GM23338 (cell line): Measurements from ENCODE around the gene APOBEC2. TPM values are rescaled to one million over a fixed set of nuclear protein-coding genes. Genes with fewer than 3 reads are reported as not detected.

Source experiments
- ATAC-seq: fragments of 200-7000 bp; cut with Tn5 transposase; 3 replicates; pipeline ENCODE4 v1.9.1; 2020
- DNase-seq: peaks from one replicate; pipeline ENCODE4 v3.0.0-alpha.2; 2015; ENCODE audit warnings: low spot score
- H2AFZ ChIP-seq: fragments of 200-600 bp; sonication (generic); 2 replicates; pipeline ENCODE4 v1.8.0; 2016; ENCODE audit warnings: antibody characterized with exemption, mild to moderate bottlenecking, moderate library complexity
- H3F3A ChIP-seq: fragments of 200-600 bp; sonication (generic); replicated peaks from 2 replicates; pipeline ENCODE4 v1.8.0; 2017; ENCODE audit warnings: antibody characterized with exemption, mixed run types, low read depth
- H3K27ac ChIP-seq: fragments of 200-600 bp; sonication (generic); 2 replicates; pipeline ENCODE4 v1.6.1; 2016; ENCODE audit warnings: low read depth
- H3K27me3 ChIP-seq: fragments of 200-600 bp; sonication (generic); 2 replicates; pipeline ENCODE4 v1.8.0; 2016; ENCODE audit warnings: mild to moderate bottlenecking, mixed run types, moderate library complexity; ENCODE audit not compliant: insufficient read depth
- H3K36me3 ChIP-seq: fragments of 200-600 bp; sonication (generic); 2 replicates; pipeline ENCODE4 v1.8.0; 2016; ENCODE audit warnings: mild to moderate bottlenecking; ENCODE audit not compliant: insufficient read depth
- H3K4me1 ChIP-seq: fragments of 200-600 bp; sonication (generic); 2 replicates; pipeline ENCODE4 v1.8.0; 2016; ENCODE audit warnings: mild to moderate bottlenecking, moderate library complexity; ENCODE audit not compliant: insufficient read depth
- H3K4me2 ChIP-seq: fragments of 200-600 bp; sonication (generic); 2 replicates; pipeline ENCODE4 v1.7.1; 2017; ENCODE audit warnings: mixed run types
- H3K4me3 ChIP-seq: fragments of 200-600 bp; sonication (generic); 2 replicates; pipeline ENCODE4 v1.6.1; 2016; ENCODE audit warnings: mixed run types
- H3K79me2 ChIP-seq: fragments of 200-600 bp; sonication (generic); replicated peaks from 2 replicates; pipeline ENCODE4 v1.8.0; 2017; ENCODE audit warnings: mild to moderate bottlenecking; ENCODE audit not compliant: insufficient read depth
- H3K9me2 ChIP-seq: fragments of 200-600 bp; sonication (generic); 2 replicates; pipeline ENCODE4 v1.8.0; 2017; ENCODE audit not compliant: insufficient read depth
- H4K20me1 ChIP-seq: fragments of 200-600 bp; sonication (generic); replicated peaks from 2 replicates; pipeline ENCODE4 v1.8.0; 2017; ENCODE audit warnings: mild to moderate bottlenecking; ENCODE audit not compliant: insufficient read depth
- H3K27ac Mint-ChIP-seq: 2 replicates; pipeline ENCODE4 v1.8.0; 2020; ENCODE audit warnings: inconsistent platforms, mild to moderate bottlenecking, moderate library complexity, mixed read lengths
- H3K27me3 Mint-ChIP-seq: 3 replicates; pipeline ENCODE4 v1.8.0; 2022; ENCODE audit warnings: low read depth, mild to moderate bottlenecking, moderate library complexity, mixed read lengths, inconsistent platforms; ENCODE audit not compliant: insufficient read depth, poor library complexity
- H3K36me3 Mint-ChIP-seq: 3 replicates; pipeline ENCODE4 v1.8.0; 2021; ENCODE audit warnings: low read depth, mild to moderate bottlenecking, inconsistent platforms, moderate library complexity, mixed read lengths
- H3K4me1 Mint-ChIP-seq: 3 replicates; pipeline ENCODE4 v1.8.0; 2020; ENCODE audit warnings: mild to moderate bottlenecking, inconsistent platforms, mixed read lengths
- H3K4me3 Mint-ChIP-seq: 3 replicates; pipeline ENCODE4 v1.8.0; 2021; ENCODE audit warnings: moderate library complexity, mild to moderate bottlenecking, inconsistent platforms, mixed read lengths
- H3K9me3 Mint-ChIP-seq: 3 replicates; pipeline ENCODE4 v1.8.0; 2020; ENCODE audit warnings: moderate library complexity, mild to moderate bottlenecking, inconsistent platforms, mixed read lengths
- CREB1 ChIP-seq: fragments of 250-450 bp; sonication (Bioruptor Pico); IDR thresholded peaks from 2 replicates; pipeline ENCODE4 v1.5.0; 2020; ENCODE audit warnings: low read depth, mild to moderate bottlenecking, moderate library complexity
- ETS1 ChIP-seq: IDR thresholded peaks from 2 replicates; pipeline ENCODE4 v1.6.1; 2016; ENCODE audit warnings: antibody characterized with exemption
- EZH2 ChIP-seq: fragments of 200-600 bp; sonication (generic); IDR thresholded peaks from one replicate; pipeline ENCODE4 v1.8.0; 2017; ENCODE audit warnings: antibody characterized with exemption, mild to moderate bottlenecking, low read depth; ENCODE audit not compliant: unreplicated experiment
- EZH2phosphoT487 ChIP-seq: fragments of 200-600 bp; sonication (generic); IDR thresholded peaks from one replicate; pipeline ENCODE4 v1.8.1; 2018; ENCODE audit warnings: antibody characterized with exemption; ENCODE audit not compliant: unreplicated experiment
- JUNB ChIP-seq: IDR thresholded peaks from one replicate; pipeline ENCODE4 v1.6.1; 2016; ENCODE audit warnings: antibody characterized with exemption; ENCODE audit not compliant: unreplicated experiment
- NANOG ChIP-seq: IDR thresholded peaks from 2 replicates; pipeline ENCODE4 v1.6.1; 2016; ENCODE audit warnings: antibody characterized with exemption, borderline replicate concordance
- POLR2AphosphoS5 ChIP-seq: IDR thresholded peaks from 2 replicates; pipeline ENCODE4 v1.6.1; 2016; ENCODE audit warnings: antibody characterized with exemption, low read depth
- STAT1 ChIP-seq: IDR thresholded peaks from one replicate; pipeline ENCODE4 v1.6.1; 2016; ENCODE audit warnings: antibody characterized with exemption; ENCODE audit not compliant: unreplicated experiment
- ZNF114 ChIP-seq: fragments of 250-450 bp; sonication (Bioruptor Pico); IDR thresholded peaks from 2 replicates; pipeline ENCODE4 v1.5.0; 2020; ENCODE audit warnings: mild to moderate bottlenecking, moderate library complexity
- ZNF331 ChIP-seq: fragments of 250-450 bp; sonication (Bioruptor Pico); IDR thresholded peaks from 2 replicates; pipeline ENCODE4 v1.5.0; 2020; ENCODE audit warnings: low read depth, mild to moderate bottlenecking, moderate library complexity
- ZNF462 ChIP-seq: fragments of 250-450 bp; sonication (Bioruptor Pico); IDR thresholded peaks from 2 replicates; pipeline ENCODE4 v1.5.0; 2020; ENCODE audit warnings: mild to moderate bottlenecking, moderate library complexity
- polyA plus RNA-seq: library from polyadenylated mRNA; unstranded; fragments of >200 nt; fragmentation: Nextera tagmentation; extraction: Ambion mirVana; gene quantifications from 2 replicates; pipeline ENCODE4 v1.2.1, GENCODE V29; 2016
- total RNA-seq: library from RNA; depleted of rRNA; stranded (reverse); fragments of >200 nt; shearing (Covaris generic); gene quantifications from 2 replicates; pipeline ENCODE4 v1.2.3, GENCODE V29; 2014
- TF ChIP-seq, protein P1 (sequence below): IDR thresholded peaks from one replicate; pipeline ENCODE4 v1.6.1; 2018; ENCODE audit warnings: antibody characterized with exemption; ENCODE audit not compliant: unreplicated experiment
- TF ChIP-seq, protein P2 (sequence below), 2 experiments: fragments of 200-600 bp in 1 of 2; sonication (generic) in 1 of 2; conservative IDR thresholded peaks; 2 replicates each; pipeline versions ENCODE4 v1.5.1 to v1.6.1; 2016 to 2017; ENCODE audit warnings: antibody characterized with exemption in 2 of 2, low read depth in 2 of 2, mild to moderate bottlenecking in 2 of 2, moderate library complexity in 1 of 2

Gene APOBEC2
- total and polyA plus RNA-seq, 2 experiments from 2014 or later = 2.4 TPM; not detected in 1

GRCh38 chr6:41058783-41059181 is 5.8 kb downstream of the APOBEC2 start:
- Mint-ChIP-seq H3K36me3 (0 out of 3 replicates have a peak, but pooled peaks cover 2% of the 10 kb centered on the region), H3K27ac (no peak overlapping the region), H3K27me3 (peaks cover 2% of the 10 kb centered on the region), H3K9me3 (no peaks in the 10 kb centered on the region), H3K4me3 (no peak overlapping the region), H3K4me1 (peaks cover 12% of the 10 kb centered on the region)
- no peaks in the 10 kb centered on the region for H3K27me3 ChIP-seq
- H3K79me2 ChIP-seq = no peaks in the 10 kb centered on the region
- no peak overlapping the region for H2AFZ ChIP-seq
- ATAC-seq (no peak), DNase-seq (no peak)
- H3K4me3 ChIP-seq = no peak overlapping the region
- no peaks in the 10 kb centered on the region; the same call in 1 of the 2 replicates for H3K9me2 ChIP-seq
- H3F3A ChIP-seq = no peaks in the 10 kb centered on the region
- H3K4me1 ChIP-seq = no peaks in the 10 kb centered on the region
- H4K20me1 ChIP-seq = no peaks in the 10 kb centered on the region
- TF ChIP-seq JUNB (no peak), NANOG (no peak), ETS1 (no peak), ZNF462 (CRISPR knock-in tag) (no peak), ZNF331 (CRISPR knock-in tag) (no peak), EZH2phosphoT487 (no peak), STAT1 (no peak), EZH2 (no peak), ZNF114 (no peak), CREB1 (CRISPR knock-in tag) (no peak), POLR2AphosphoS5 (no peak)
- TF ChIP-seq, protein P1, sequence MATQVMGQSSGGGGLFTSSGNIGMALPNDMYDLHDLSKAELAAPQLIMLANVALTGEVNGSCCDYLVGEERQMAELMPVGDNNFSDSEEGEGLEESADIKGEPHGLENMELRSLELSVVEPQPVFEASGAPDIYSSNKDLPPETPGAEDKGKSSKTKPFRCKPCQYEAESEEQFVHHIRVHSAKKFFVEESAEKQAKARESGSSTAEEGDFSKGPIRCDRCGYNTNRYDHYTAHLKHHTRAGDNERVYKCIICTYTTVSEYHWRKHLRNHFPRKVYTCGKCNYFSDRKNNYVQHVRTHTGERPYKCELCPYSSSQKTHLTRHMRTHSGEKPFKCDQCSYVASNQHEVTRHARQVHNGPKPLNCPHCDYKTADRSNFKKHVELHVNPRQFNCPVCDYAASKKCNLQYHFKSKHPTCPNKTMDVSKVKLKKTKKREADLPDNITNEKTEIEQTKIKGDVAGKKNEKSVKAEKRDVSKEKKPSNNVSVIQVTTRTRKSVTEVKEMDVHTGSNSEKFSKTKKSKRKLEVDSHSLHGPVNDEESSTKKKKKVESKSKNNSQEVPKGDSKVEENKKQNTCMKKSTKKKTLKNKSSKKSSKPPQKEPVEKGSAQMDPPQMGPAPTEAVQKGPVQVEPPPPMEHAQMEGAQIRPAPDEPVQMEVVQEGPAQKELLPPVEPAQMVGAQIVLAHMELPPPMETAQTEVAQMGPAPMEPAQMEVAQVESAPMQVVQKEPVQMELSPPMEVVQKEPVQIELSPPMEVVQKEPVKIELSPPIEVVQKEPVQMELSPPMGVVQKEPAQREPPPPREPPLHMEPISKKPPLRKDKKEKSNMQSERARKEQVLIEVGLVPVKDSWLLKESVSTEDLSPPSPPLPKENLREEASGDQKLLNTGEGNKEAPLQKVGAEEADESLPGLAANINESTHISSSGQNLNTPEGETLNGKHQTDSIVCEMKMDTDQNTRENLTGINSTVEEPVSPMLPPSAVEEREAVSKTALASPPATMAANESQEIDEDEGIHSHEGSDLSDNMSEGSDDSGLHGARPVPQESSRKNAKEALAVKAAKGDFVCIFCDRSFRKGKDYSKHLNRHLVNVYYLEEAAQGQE = no peak
- TF ChIP-seq, protein P2, sequence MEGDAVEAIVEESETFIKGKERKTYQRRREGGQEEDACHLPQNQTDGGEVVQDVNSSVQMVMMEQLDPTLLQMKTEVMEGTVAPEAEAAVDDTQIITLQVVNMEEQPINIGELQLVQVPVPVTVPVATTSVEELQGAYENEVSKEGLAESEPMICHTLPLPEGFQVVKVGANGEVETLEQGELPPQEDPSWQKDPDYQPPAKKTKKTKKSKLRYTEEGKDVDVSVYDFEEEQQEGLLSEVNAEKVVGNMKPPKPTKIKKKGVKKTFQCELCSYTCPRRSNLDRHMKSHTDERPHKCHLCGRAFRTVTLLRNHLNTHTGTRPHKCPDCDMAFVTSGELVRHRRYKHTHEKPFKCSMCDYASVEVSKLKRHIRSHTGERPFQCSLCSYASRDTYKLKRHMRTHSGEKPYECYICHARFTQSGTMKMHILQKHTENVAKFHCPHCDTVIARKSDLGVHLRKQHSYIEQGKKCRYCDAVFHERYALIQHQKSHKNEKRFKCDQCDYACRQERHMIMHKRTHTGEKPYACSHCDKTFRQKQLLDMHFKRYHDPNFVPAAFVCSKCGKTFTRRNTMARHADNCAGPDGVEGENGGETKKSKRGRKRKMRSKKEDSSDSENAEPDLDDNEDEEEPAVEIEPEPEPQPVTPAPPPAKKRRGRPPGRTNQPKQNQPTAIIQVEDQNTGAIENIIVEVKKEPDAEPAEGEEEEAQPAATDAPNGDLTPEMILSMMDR (conservative IDR thresholded peaks at IDR 0.05; ENCODE audit: low read depth in 2 of 2) = no peak
- H3K36me3 ChIP-seq = no peaks in the 10 kb centered on the region
- no peak overlapping the region for H3K4me2 ChIP-seq
- H3K27ac ChIP-seq = no peak overlapping the region
